ENCODE measurements around the gene THEM4.

The THEM4 gene

GRCh38 chr1:151830055-151830454 is 79.3 kb downstream of the THEM4 start:
- no peak overlapping the region for H3K4me3 ChIP-seq (replicated peaks; ENCODE audit: low read depth, low read length)
- DNase-seq (ENCODE audit: low read depth), result no peak
- TF ChIP-seq CTCF (IDR thresholded peaks at IDR 0.05; ENCODE audit: low read length, missing control alignments), result no peak

- DNase-seq (ENCODE audit: low read depth), result no peak
- TF ChIP-seq CTCF (IDR thresholded peaks at IDR 0.05; ENCODE audit: low read length, missing control alignments), result no peak
- no peak overlapping the region for H3K4me3 ChIP-seq (replicated peaks; ENCODE audit: low read depth, low read length)
Measured at GRCh38 chr1:151829352-151830046, 79.8 kb downstream of the THEM4 start.

- H3K4me3 ChIP-seq (replicated peaks; ENCODE audit: low read depth, low read length), result no peak overlapping the region
- TF ChIP-seq CTCF (IDR thresholded peaks at IDR 0.05; ENCODE audit: low read length, missing control alignments), result no peak
- peak; percentile 62 for DNase-seq (ENCODE audit: low read depth)
Measured at GRCh38 chr1:151828921-151829320, 80.4 kb downstream of the THEM4 start.

- DNase-seq (ENCODE audit: low read depth), result no peak
- H3K4me3 ChIP-seq (replicated peaks; ENCODE audit: low read depth, low read length), result no peak overlapping the region
Measured at GRCh38 chr1:151827853-151828252, 81.5 kb downstream of the THEM4 start.

GRCh38 chr1:151825751-151826660 is 83.3 kb downstream of the THEM4 start:
- no peak for DNase-seq (ENCODE audit: low read depth)
- no peak overlapping the region for H3K4me3 ChIP-seq (replicated peaks; ENCODE audit: low read depth, low read length)
- TF ChIP-seq CTCF (IDR thresholded peaks at IDR 0.05; ENCODE audit: low read length, missing control alignments), result no peak

More at GRCh38 chr1:151827853-151828252, 81.5 kb downstream of the THEM4 start:
- TF ChIP-seq CTCF (IDR thresholded peaks at IDR 0.05; ENCODE audit: low read length, missing control alignments), result no peak

- no peak for DNase-seq (ENCODE audit: low read depth)
- TF ChIP-seq CTCF (IDR thresholded peaks at IDR 0.05; ENCODE audit: low read length, missing control alignments), result no peak
- no peak overlapping the region for H3K4me3 ChIP-seq (replicated peaks; ENCODE audit: low read depth, low read length)
Measured at GRCh38 chr1:151825204-151825603, 84.1 kb downstream of the THEM4 start.

All from fibroblast of pulmonary artery (primary cell).